ENCODE results near the gene TRHDE.

Gene TRHDE

DNA sequence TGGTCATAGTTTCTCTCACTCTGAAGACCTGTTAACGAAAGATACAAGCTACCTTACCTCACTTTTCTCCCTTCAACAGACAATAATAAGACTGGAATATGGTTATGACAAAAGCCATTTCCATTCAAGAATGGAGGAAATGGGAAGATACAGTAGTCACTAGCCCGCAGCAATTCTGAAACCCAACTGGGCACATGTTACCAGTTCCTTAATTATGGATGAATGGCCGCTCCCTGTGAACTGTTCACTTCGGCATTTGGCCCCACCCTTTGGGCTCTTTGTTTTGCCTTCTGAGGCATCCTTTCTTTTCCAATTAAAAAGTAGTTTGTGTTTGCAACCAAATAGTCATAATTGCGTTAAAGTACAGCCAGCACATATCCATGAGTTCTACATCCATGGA is 19.0 kb downstream of the TRHDE start:
- no peak overlapping the region for H3K4me3 ChIP-seq (ENCODE audit: low read depth, low read length)
- TF ChIP-seq, protein P1, sequence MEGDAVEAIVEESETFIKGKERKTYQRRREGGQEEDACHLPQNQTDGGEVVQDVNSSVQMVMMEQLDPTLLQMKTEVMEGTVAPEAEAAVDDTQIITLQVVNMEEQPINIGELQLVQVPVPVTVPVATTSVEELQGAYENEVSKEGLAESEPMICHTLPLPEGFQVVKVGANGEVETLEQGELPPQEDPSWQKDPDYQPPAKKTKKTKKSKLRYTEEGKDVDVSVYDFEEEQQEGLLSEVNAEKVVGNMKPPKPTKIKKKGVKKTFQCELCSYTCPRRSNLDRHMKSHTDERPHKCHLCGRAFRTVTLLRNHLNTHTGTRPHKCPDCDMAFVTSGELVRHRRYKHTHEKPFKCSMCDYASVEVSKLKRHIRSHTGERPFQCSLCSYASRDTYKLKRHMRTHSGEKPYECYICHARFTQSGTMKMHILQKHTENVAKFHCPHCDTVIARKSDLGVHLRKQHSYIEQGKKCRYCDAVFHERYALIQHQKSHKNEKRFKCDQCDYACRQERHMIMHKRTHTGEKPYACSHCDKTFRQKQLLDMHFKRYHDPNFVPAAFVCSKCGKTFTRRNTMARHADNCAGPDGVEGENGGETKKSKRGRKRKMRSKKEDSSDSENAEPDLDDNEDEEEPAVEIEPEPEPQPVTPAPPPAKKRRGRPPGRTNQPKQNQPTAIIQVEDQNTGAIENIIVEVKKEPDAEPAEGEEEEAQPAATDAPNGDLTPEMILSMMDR (IDR thresholded peaks at IDR 0.05; ENCODE audit: borderline replicate concordance, insufficient read depth, low read depth, low read length), result no peak

DNA sequence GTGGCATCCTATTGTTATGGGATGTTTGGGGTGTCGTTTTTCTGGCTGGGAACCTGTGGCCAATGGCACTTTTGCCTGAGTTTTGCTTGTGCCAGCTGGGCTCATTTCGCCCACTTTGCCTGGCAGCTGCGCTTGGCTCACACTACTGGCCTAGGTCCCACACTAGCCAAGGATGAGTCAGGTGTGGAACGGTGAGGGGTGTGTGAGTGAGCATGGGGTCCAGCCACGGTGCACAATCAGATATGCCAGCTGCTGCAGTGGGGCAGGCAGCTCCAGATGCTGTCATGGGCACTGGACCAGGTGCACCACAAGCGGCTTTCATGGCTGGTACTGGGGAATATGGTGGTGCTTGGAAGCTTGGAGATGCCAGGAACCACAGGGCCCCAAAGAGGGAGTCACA is 21.5 kb downstream of the TRHDE start:
- TF ChIP-seq, protein P1 (IDR thresholded peaks at IDR 0.05; ENCODE audit: borderline replicate concordance, insufficient read depth, low read depth, low read length), result no peak
- H3K4me3 ChIP-seq (ENCODE audit: low read depth, low read length), result no peak overlapping the region

DNA sequence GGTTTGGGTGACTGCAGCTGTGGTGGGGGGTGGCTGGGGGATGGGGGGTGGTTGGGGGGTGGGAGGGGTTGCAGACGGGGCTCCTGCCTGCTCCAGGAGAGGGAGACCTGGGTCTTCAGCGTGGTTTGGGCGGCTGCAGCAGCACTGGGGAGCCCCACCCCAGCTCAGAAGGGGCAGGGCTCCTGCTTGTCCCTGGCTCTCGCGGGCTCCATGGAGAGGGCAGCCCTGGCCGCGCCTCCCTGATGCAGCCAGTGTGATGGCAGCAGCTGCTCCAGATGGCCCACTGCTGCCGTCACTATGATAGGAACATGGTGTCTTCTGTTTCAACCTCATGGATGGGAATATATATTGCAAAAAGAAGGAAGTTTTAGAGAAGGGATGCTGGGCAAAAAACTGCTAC is 22.9 kb downstream of the TRHDE start:
- H3K4me3 ChIP-seq (ENCODE audit: low read depth, low read length), result no peak overlapping the region

DNA sequence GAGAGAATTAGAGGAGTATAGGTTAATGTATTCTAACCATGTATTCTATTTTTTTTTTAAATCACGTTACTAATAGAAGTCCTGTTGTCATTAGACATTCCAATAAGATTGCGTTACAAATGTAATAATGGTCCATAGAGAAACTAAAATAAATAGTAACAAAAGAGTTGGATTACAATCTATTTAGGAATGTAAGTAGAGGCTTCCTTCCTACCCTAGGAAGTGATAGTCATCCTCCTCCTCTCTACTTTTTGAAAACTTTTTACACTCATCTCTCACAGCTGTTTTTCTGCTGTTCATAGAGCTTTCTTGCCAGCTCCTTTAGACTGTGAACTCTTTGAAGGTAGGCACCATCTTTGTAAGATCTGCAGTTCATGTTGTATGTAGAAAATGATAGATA is 23.6 kb downstream of the TRHDE start:
- no peak overlapping the region for H3K4me3 ChIP-seq (ENCODE audit: low read depth, low read length)
- TF ChIP-seq, protein P1 (IDR thresholded peaks at IDR 0.05; ENCODE audit: borderline replicate concordance, insufficient read depth, low read depth, low read length), result no peak

More for the DNA sequence above, 22.9 kb downstream of the TRHDE start:
- TF ChIP-seq, protein P1 (IDR thresholded peaks at IDR 0.05; ENCODE audit: borderline replicate concordance, insufficient read depth, low read depth, low read length), result no peak

DNA sequence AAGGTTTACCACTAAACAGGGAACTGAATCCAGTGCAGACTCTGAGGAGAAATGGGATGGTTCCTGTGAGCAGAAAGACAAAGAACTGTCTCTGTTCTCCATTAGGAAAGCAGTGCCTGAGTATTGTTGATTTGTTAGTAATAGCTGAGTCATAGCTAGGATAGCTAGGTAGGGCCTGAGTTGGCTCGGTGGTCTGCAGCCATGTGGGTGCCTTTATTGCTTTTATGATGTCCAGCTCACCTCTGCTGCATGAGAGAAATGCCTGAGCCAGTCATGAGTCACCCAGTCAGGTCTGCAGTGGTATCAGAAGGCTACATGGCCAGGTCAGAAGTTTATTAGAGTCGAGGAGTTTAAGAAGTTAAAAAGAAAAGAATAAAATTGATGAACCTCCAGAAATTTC is 24.2 kb downstream of the TRHDE start:
- TF ChIP-seq, protein P1 (IDR thresholded peaks at IDR 0.05; ENCODE audit: borderline replicate concordance, insufficient read depth, low read depth, low read length), result no peak
- H3K4me3 ChIP-seq (ENCODE audit: low read depth, low read length), result no peak overlapping the region

DNA sequence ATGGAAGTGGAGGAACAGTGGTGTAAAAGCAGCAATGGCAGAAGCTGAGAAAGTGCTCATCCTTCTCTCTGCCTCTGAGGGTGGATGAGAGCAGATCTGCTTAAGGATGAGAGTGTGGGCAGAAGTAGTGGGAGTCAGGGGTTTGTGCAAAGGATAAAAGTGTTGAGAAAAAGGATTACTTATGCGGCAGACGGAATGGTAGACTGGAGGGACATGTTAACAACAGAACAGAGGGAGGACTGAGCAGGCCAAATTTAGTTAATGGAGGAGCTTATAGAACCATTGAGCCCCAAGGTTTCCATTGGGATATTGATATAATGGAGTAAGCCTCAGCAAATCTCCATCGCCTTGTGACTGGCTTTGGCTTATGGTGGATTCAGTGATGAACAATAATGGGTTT is 25.5 kb downstream of the TRHDE start:
- no peak overlapping the region for H3K4me3 ChIP-seq (ENCODE audit: low read depth, low read length)
- TF ChIP-seq, protein P1 (IDR thresholded peaks at IDR 0.05; ENCODE audit: borderline replicate concordance, insufficient read depth, low read depth, low read length), result no peak

DNA sequence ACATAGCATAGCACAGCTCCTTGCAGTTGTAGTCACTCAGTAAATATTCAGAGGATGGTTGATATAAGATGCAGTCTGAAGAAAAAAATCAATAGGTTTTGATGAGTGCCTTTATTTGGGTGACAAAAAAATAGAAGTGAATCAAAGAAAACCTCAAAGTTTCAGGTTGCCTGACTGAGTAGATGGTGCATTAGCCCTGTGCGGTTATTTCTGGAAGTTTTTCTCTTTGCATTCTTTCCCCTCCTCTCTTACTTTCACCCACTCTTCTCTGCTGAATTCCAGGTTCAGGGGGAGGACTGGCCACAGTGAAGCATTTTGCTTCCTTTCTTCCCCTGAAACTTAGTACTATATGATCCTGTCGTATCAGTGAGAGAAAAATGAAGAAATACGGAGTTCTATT is 28.6 kb downstream of the TRHDE start:
- TF ChIP-seq, protein P1 (IDR thresholded peaks at IDR 0.05; ENCODE audit: borderline replicate concordance, insufficient read depth, low read depth, low read length), result no peak
- no peak overlapping the region for H3K4me3 ChIP-seq (ENCODE audit: low read depth, low read length)

Data from GM12875 (cell line).